GM06990 (cell line): ENCODE results near the gene SPACA7.
A peak's percentile ranks its signal among the peaks of the same experiment; 100 is the strongest.

ENCODE experiments used
- DNase-seq: peaks from one replicate; pipeline ENCODE4 v3.0.0-alpha.2; 2011; ENCODE audit not compliant: insufficient read length; ENCODE audit errors: extremely low read depth
- H3K27me3 ChIP-seq: replicated peaks from 2 replicates; pipeline ENCODE4 v1.6.0; 2011; ENCODE audit warnings: low read length; ENCODE audit not compliant: control insufficient read depth, insufficient read depth
- H3K36me3 ChIP-seq: 2 replicates; pipeline ENCODE4 v1.5.1; 2011; ENCODE audit warnings: low read length; ENCODE audit not compliant: control insufficient read depth, insufficient read depth
- H3K4me3 ChIP-seq: replicated peaks from 2 replicates; pipeline ENCODE4 v1.5.1; 2011; ENCODE audit warnings: low read depth, mild to moderate bottlenecking, control low read depth, low read length
- CTCF ChIP-seq: IDR thresholded peaks from 2 replicates; pipeline ENCODE4 v1.5.1; 2011; ENCODE audit warnings: low read length, control low read depth, mild to moderate bottlenecking, inconsistent platforms; ENCODE audit not compliant: insufficient read depth, poor library complexity, severe bottlenecking

SPACA7 gene

GRCh38 chr13:112441779-112442310 is 65.7 kb downstream of the SPACA7 start:
- DNase-seq: no peak
- Histone ChIP-seq H3K27me3 (no peaks in the 10 kb centered on the region), H3K36me3 (no peaks in the 10 kb centered on the region), H3K4me3 (no peak overlapping the region)
- no peak for TF ChIP-seq CTCF

- no peak overlapping the region for H3K4me3 ChIP-seq
- no peak for TF ChIP-seq CTCF
- no peaks in the 10 kb centered on the region for H3K27me3 ChIP-seq
- H3K36me3 ChIP-seq: no peaks in the 10 kb centered on the region
- no peak for DNase-seq
These were observed 66.4 kb downstream of the SPACA7 start for GRCh38 chr13:112442483-112443090.

GRCh38 chr13:112443191-112443994 is 67.2 kb downstream of the SPACA7 start:
- Histone ChIP-seq H3K4me3 (no peak overlapping the region), H3K36me3 (no peaks in the 10 kb centered on the region), H3K27me3 (no peaks in the 10 kb centered on the region)
- no peak for DNase-seq
- peak; percentile 43 for TF ChIP-seq CTCF

- Histone ChIP-seq H3K36me3 (no peaks in the 10 kb centered on the region), H3K4me3 (no peak overlapping the region), H3K27me3 (no peaks in the 10 kb centered on the region)
- DNase-seq: peak; percentile 28
- TF ChIP-seq CTCF: peak; percentile 90
These were observed 67.8 kb downstream of the SPACA7 start for GRCh38 chr13:112443995-112444311.

GRCh38 chr13:112444416-112445399 is 68.6 kb downstream of the SPACA7 start:
- no peaks in the 10 kb centered on the region for H3K27me3 ChIP-seq
- H3K4me3 ChIP-seq: no peak overlapping the region
- TF ChIP-seq CTCF: no peak
- no peaks in the 10 kb centered on the region for H3K36me3 ChIP-seq
- DNase-seq: no peak
